H54 (cell line): Measurements from ENCODE around the gene NEDD4L.
"Not testable (repeated sequence)": the region's sequence is repeated elsewhere in the genome, so short reads cannot be mapped to it uniquely, and the experiment has no call there.

Experiments used
- DNase-seq: peaks from one replicate; pipeline ENCODE4 v3.0.0; 2011; ENCODE audit warnings: low spot score, mixed read lengths; ENCODE audit not compliant: insufficient read length
- FAIRE-seq: peaks from 3 replicates; lab custom pipeline; 2011; peaks lifted over from hg19 to GRCh38; lab: Jason Lieb, UNC
- POLR2A ChIP-seq: IDR thresholded peaks from 2 replicates; pipeline ENCODE4 v1.6.1; 2011; ENCODE audit warnings: low read depth, mild to moderate bottlenecking, low read length

Gene NEDD4L

GRCh38 chr18:58038063-58038462, 6.0 kb upstream of the NEDD4L start:
- DNase-seq, result no peak
- no peak for TF ChIP-seq POLR2A
- FAIRE-seq, result no peak

- TF ChIP-seq POLR2A, result no peak
- no peak for DNase-seq
- no peak for FAIRE-seq
Observed at GRCh38 chr18:58041633-58042032, 2.4 kb upstream of the NEDD4L start.

GRCh38 chr18:58042826-58043490, 1.1 kb upstream of the NEDD4L start:
- DNase-seq, result no peak
- TF ChIP-seq POLR2A, result no peak
- FAIRE-seq, result no peak

- TF ChIP-seq POLR2A, result no peak
- FAIRE-seq (no peak), DNase-seq (peak; percentile 13)
Observed at GRCh38 chr18:58044370-58045241, 580 bp downstream of the NEDD4L start.

GRCh38 chr18:58045242-58046092, 1.4 kb downstream of the NEDD4L start:
- DNase-seq (peak; percentile 19), FAIRE-seq (peak; percentile 27)

GRCh38 chr18:58046093-58046793, 2.2 kb downstream of the NEDD4L start:
- no peak for TF ChIP-seq POLR2A
- FAIRE-seq (no peak), DNase-seq (no peak)

More at GRCh38 chr18:58045242-58046092, 1.4 kb downstream of the NEDD4L start:
- no peak for TF ChIP-seq POLR2A

GRCh38 chr18:58046794-58047555, 2.9 kb downstream of the NEDD4L start:
- DNase-seq (no peak), FAIRE-seq (no peak)
- TF ChIP-seq POLR2A, result no peak

- no peak for TF ChIP-seq POLR2A
- no peak for FAIRE-seq
- DNase-seq, result no peak
Observed at GRCh38 chr18:58047556-58047882, 3.5 kb downstream of the NEDD4L start.

GRCh38 chr18:58048081-58048642, 4.1 kb downstream of the NEDD4L start:
- no peak for TF ChIP-seq POLR2A
- FAIRE-seq (no peak), DNase-seq (no peak)

- no peak for TF ChIP-seq POLR2A
- no peak for DNase-seq
- no peak for FAIRE-seq
Observed at GRCh38 chr18:58049000-58049688, 5.1 kb downstream of the NEDD4L start.

GRCh38 chr18:58050963-58051362, 6.9 kb downstream of the NEDD4L start:
- FAIRE-seq, DNase-seq: not testable (repeated sequence)
